Right lobe of liver (tissue), 6 donors: ENCODE measurements around the gene RASGRF2. TPM values are rescaled to one million over a fixed set of nuclear protein-coding genes. Genes with fewer than 3 reads are reported as not detected.
A peak's percentile ranks its signal among the peaks of the same experiment; 100 is the strongest.

Experiments
- ATAC-seq, 4 donors: fragments of 200-7000 bp; cut with Tn5 transposase; one replicate each; pipeline ENCODE4 v1.9.1; 2020; ENCODE audit warnings: mild to moderate bottlenecking in 4 of 4, moderate library complexity in 4 of 4
- DNase-seq, 3 donors: peaks; one replicate each; pipeline ENCODE4 v3.0.0-alpha.2; 2020
- H3K27ac ChIP-seq, 3 donors: fragments of 200-600 bp; one replicate each; pipeline ENCODE4 v1.8.0; 2022
- H3K27me3 ChIP-seq, 2 donors: fragments of 200-600 bp; one replicate each; pipeline ENCODE4 v1.8.0; 2022
- H3K36me3 ChIP-seq, 4 donors: fragments of 200-600 bp; sonication (generic) in 1 of 4; one replicate each; pipeline versions ENCODE4 v1.5.1 to v1.8.0; 2017 to 2022; ENCODE audit warnings: control low read depth in 1 of 4
- H3K4me1 ChIP-seq, 4 donors: fragments of 200-600 bp; sonication (generic) in 1 of 4; one replicate each; pipeline versions ENCODE4 v1.5.1 to v1.8.0; 2017 to 2022; ENCODE audit warnings: control low read depth in 1 of 4
- H3K4me3 ChIP-seq, 3 donors: fragments of 200-600 bp; one replicate each; pipeline ENCODE4 v1.8.0; 2022
- H3K9me3 ChIP-seq, 4 donors: fragments of 200-600 bp; sonication (generic) in 1 of 4; one replicate each; pipeline versions ENCODE4 v1.5.1 to v1.8.0; 2017 to 2022; ENCODE audit warnings: control low read depth in 1 of 4
- POLR2A ChIP-seq: fragments of 450-650 bp; IDR thresholded peaks from one replicate; pipeline ENCODE4 v1.6.1; 2017; ENCODE audit warnings: antibody characterized with exemption, mild to moderate bottlenecking
- WGBS: methylation state at CpG from one replicate; pipeline ENCODE4 v1.1.6; 2018; ENCODE audit warnings: low coverage, low lambda C conversion rate; ENCODE audit not compliant: insufficient coverage; ENCODE audit errors: missing lambda C conversion rate; 5-methylcytosine and 5-hydroxymethylcytosine counted together
- intact Hi-C, 2 donors: fragments of 100-400 bp; cut with DNase I; formaldehyde crosslinking; loops; one replicate each; pipeline versions ENCODE4 v1.11.2 to v1.14.1; 2022
- total RNA-seq, 6 experiments: library from RNA; depleted of rRNA in 2 of 6; stranded (reverse); fragments of >200 nt in 2 of 6; fragmentation: NEBNext Ultra II Directional in 3 of 6; extraction: Animal tissue kit (Norgen Biotek cat#: 25700) in 3 of 6; gene quantifications; one replicate each; pipeline versions ENCODE4 v1.1.0 to v1.2.4, GENCODE V29; 2016 to 2023
- TF ChIP-seq, protein P1 (sequence below), 4 donors: fragments of 200-600 bp in 3 of 4; fragments of 450-650 bp in 1 of 4; IDR thresholded peaks; one replicate each; pipeline versions ENCODE4 v1.5.1 to v1.8.0; 2016 to 2022; ENCODE audit warnings: antibody characterized with exemption in 4 of 4, mild to moderate bottlenecking in 2 of 4
- donor health status: DM: no; HTN: yes; CAD: no.
- donor health status: DM: no; HTN: no; CAD: no.
- donor health status: DM: no; HTN: no; CAD: no.
- donor health status: DM: no; HTN: yes; CAD: no.
- donor health status: DM: no; HTN: yes; CAD: no.

RASGRF2 gene
- total RNA-seq, 6 experiments from 2014 or later = 0.20 to 0.61 (median 0.36) TPM

DNA sequence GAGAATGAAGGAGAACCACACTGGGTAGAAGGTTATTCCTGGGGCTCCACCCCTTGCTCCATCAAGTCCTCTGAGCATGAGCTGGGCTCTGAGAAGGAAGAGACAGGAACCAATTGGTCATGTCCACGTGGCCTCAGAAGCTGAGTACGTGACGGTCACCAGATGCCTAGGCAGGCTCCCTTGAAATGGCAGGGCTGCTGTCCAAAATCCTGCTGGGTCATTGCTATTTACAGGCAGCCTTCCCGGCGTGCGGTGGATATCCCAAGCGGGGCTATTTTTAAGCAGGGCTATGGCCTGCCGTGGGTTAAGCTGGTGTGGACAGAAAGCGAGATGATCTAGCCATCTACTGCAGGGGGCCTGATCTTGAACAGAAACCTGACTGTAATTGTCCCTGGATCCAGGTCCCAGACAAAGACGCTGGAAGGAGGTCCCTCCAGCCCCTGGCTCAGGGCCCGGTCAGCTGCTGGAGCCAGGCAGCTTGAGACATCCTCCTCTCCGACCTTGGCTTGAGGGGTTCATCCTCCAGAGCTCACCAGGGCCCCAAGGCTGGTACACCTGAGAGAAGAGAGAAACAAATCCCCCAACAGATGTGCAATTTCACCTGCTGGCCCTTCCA lies 272.4 kb downstream of the RASGRF2 start:
- intact Hi-C loops = no loop called here
- 74% methylated on average over 7 of the region's 12 CpGs for whole genome bisulfite sequencing
- H3K27me3 ChIP-seq = no peaks in the 10 kb centered on the region
- H3K36me3 ChIP-seq = no peaks in the 10 kb centered on the region
- no peaks in the 10 kb centered on the region for H3K9me3 ChIP-seq
- DNase-seq (peak in 1 of 3 donors; percentile 53), ATAC-seq (peak; percentile 9 to 34 (median 20))
- H3K4me1 ChIP-seq = peaks cover 0 to 8% (median 0%) of the 10 kb centered on the region in 4 donors
- peak overlapping the region in 1 of 3 donors; percentile 19 for H3K27ac ChIP-seq
- TF ChIP-seq, protein P1, sequence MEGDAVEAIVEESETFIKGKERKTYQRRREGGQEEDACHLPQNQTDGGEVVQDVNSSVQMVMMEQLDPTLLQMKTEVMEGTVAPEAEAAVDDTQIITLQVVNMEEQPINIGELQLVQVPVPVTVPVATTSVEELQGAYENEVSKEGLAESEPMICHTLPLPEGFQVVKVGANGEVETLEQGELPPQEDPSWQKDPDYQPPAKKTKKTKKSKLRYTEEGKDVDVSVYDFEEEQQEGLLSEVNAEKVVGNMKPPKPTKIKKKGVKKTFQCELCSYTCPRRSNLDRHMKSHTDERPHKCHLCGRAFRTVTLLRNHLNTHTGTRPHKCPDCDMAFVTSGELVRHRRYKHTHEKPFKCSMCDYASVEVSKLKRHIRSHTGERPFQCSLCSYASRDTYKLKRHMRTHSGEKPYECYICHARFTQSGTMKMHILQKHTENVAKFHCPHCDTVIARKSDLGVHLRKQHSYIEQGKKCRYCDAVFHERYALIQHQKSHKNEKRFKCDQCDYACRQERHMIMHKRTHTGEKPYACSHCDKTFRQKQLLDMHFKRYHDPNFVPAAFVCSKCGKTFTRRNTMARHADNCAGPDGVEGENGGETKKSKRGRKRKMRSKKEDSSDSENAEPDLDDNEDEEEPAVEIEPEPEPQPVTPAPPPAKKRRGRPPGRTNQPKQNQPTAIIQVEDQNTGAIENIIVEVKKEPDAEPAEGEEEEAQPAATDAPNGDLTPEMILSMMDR (IDR thresholded peaks at IDR 0.05) = no peak
- no peak for TF ChIP-seq POLR2A
- H3K4me3 ChIP-seq = peak overlapping the region in 2 of 3 donors; percentile 4 to 28

DNA sequence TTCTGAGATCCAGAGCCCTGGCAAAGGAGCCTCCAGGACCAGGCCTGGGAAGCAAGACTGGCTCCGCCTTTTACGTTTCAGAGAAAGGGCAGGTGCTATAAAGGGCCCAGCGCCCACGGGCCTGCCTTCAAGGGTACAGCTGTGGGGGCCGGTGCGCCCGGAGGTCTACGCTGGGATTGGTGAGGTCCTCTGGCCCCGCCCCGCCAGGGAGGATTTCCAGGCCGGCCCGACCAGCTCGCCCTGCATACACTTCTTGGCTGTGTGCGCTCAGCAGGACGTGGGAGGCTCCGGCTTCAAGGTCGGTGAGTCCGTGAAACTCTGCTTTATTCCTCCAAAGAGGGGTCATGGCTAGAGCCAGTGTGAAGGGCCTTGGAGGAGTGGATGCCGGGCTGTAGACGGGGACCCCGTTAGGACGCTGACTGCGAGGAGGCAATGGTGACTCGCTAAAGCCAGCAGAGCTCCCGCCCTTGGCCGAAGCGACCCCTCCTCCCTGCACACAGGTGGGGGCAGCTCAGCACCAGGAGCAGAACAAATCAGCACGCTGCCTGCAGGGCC lies 273.0 kb downstream of the RASGRF2 start, which contains the start of gene CKMT2:
CKMT2 (plus strand) TSS at position 243 of the 555 bp plus-strand sequence. CDS start 17,811 bp downstream, outside the sequence.
- WGBS = 19% methylated on average over 6 of the region's 28 CpGs
- DNase-seq (peak; percentile 54 to 69 (median 59)), ATAC-seq (peak; percentile 76 to 83 (median 82))
- Histone ChIP-seq H3K36me3 (no peaks in the 10 kb centered on the region), H3K27ac (peak within 1 kb of the TSS in 1 of 3 donors; percentile 19), H3K4me3 (peak within 1 kb of the TSS in 2 of 3 donors; percentile 4 to 28), H3K9me3 (no peaks in the 10 kb centered on the region), H3K4me1 (peaks cover 0 to 8% (median 0%) of the 10 kb centered on the region in 4 donors), H3K27me3 (no peaks in the 10 kb centered on the region)
- TF ChIP-seq, protein P1 (IDR thresholded peaks at IDR 0.05) = no peak
- TF ChIP-seq POLR2A = no peak
- intact Hi-C loops = no loop called here

DNA sequence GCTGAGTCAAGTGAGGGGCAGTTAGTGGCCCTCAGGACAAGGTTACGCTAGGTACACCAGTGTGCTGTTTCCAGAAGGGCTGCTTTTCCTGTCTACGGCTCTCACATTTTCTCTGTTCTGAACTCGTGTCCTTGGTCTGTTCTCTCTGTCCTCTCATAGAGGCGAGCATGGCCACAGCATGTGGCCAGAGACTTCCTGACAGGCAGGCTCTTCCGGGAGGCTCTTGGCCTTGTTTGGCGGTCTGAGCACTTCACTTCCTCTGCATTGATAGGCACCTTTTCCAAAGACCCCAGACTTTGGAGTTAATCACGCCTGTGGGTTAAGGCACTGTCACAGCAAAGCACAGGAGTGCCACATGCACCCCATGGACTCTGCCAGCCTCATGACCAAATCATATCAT lies 274.1 kb downstream of the RASGRF2 start:
- WGBS = 64% methylated on average over 5 of the region's 7 CpGs

DNA sequence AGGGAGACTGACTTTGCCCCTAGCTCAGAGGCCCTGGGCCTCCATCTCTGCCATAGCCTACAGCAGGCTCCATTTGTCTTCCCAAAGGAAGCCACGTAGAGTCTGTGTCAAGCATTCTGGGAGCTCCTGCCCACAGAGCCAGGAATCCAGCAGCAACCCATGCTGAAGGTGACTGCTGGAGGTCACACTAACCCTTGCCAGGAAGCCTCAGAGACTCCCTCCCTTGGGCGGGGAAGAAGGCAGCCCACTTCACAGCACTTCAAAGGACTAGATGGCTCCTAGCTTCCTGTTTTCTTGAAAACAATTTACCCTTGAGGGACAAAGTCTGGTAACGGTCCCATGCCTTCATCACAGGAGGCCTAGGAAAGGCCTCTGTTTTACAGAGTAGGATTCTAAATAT lies 274.6 kb downstream of the RASGRF2 start:
- ATAC-seq = no peak
- no peak overlapping the region for H3K27ac ChIP-seq
- intact Hi-C loops = no loop called here
- DNase-seq = no peak
- H3K36me3 ChIP-seq = no peaks in the 10 kb centered on the region
- 67% methylated on average over 1 of the region's 3 CpGs for WGBS
- H3K9me3 ChIP-seq = no peaks in the 10 kb centered on the region
- TF ChIP-seq POLR2A = no peak
- TF ChIP-seq, protein P1 (IDR thresholded peaks at IDR 0.05) = no peak
- H3K4me3 ChIP-seq = no peak overlapping the region
- peaks cover 0 to 8% (median 0%) of the 10 kb centered on the region in 4 donors for H3K4me1 ChIP-seq
- no peaks in the 10 kb centered on the region for H3K27me3 ChIP-seq

More for the DNA sequence above, 274.1 kb downstream of the RASGRF2 start:
- intact Hi-C loops = no loop called here
- H3K27me3 ChIP-seq = no peaks in the 10 kb centered on the region
- H3K27ac ChIP-seq = no peak overlapping the region
- no peaks in the 10 kb centered on the region for H3K9me3 ChIP-seq
- H3K4me3 ChIP-seq = no peak overlapping the region
- H3K36me3 ChIP-seq = no peaks in the 10 kb centered on the region
- DNase-seq = no peak
- H3K4me1 ChIP-seq = peaks cover 0 to 8% (median 0%) of the 10 kb centered on the region in 4 donors
- ATAC-seq = no peak
- no peak for TF ChIP-seq POLR2A
- TF ChIP-seq, protein P1 (IDR thresholded peaks at IDR 0.05) = no peak
